HEK293 (cell line): ENCODE results near the gene HOXD3.

Experiments used
- CTCF ChIA-PET: fragments of 350-600 bp; formaldehyde crosslinking; extraction: SDS; loops from one replicate; lab custom pipeline; 2021; ENCODE audit warnings: antibody characterized with exemption; lab: Yijun Ruan, JAX
- POLR2A ChIA-PET: fragments of 300-600 bp; formaldehyde crosslinking; extraction: SDS; loops from one replicate; lab custom pipeline; 2020; ENCODE audit warnings: antibody characterized with exemption, inconsistent platforms; lab: Yijun Ruan, JAX
- H3K27ac ChIP-seq: fragments of 200-500 bp; sonication (Bioruptor generic); 2 replicates; pipeline ENCODE4 v1.5.1; 2014; ENCODE audit warnings: low read depth, low read length, control low read depth, inconsistent platforms; ENCODE audit errors: extremely low read depth
- H3K36me3 ChIP-seq, 2 experiments: fragments of 200-500 bp in 1 of 2; sonication (Bioruptor generic) in 1 of 2; 1 replicate in 1 of 2; 2 replicates in 1 of 2; pipeline ENCODE4 v1.5.1; 2014 to 2017; ENCODE audit warnings: inconsistent platforms in 2 of 2, low read length in 2 of 2; ENCODE audit not compliant: control insufficient read depth in 2 of 2, insufficient read depth in 1 of 2
- H3K4me1 ChIP-seq: fragments of 200-500 bp; sonication (Bioruptor generic); 2 replicates; pipeline ENCODE4 v1.5.1; 2014; ENCODE audit warnings: mild to moderate bottlenecking, low read length, inconsistent platforms; ENCODE audit not compliant: control insufficient read depth, insufficient read depth
- H3K4me3 ChIP-seq: 2 replicates; pipeline ENCODE4 v1.5.1; 2011; ENCODE audit warnings: low read depth, mild to moderate bottlenecking, control low read depth, low read length, moderate library complexity
- H3K9me3 ChIP-seq: fragments of 200-500 bp; sonication (Bioruptor generic); 2 replicates; pipeline ENCODE4 v1.5.1; 2014; ENCODE audit warnings: low read depth, low read length, inconsistent platforms; ENCODE audit not compliant: control insufficient read depth, insufficient read depth
- FEZF1 ChIP-seq: fragments of 450-650 bp; formaldehyde crosslinking; IDR thresholded peaks from 2 replicates; pipeline ENCODE4 v1.5.1; 2016; ENCODE audit warnings: missing biosample characterization, missing genetic modification characterization
- GLIS1 ChIP-seq: fragments of 450-650 bp; formaldehyde crosslinking; IDR thresholded peaks from 2 replicates; pipeline ENCODE4 v1.5.1; 2016; ENCODE audit warnings: missing biosample characterization, missing genetic modification characterization
- KLF16 ChIP-seq: fragments of 450-650 bp; formaldehyde crosslinking; IDR thresholded peaks from 2 replicates; pipeline ENCODE4 v1.5.1; 2017; ENCODE audit warnings: missing biosample characterization, missing genetic modification characterization
- MYNN ChIP-seq: fragments of 450-650 bp; formaldehyde crosslinking; IDR thresholded peaks from 2 replicates; pipeline ENCODE4 v1.5.1; 2016; ENCODE audit warnings: missing biosample characterization, missing genetic modification characterization, borderline replicate concordance
- OSR2 ChIP-seq: fragments of 450-650 bp; formaldehyde crosslinking; IDR thresholded peaks from 2 replicates; pipeline ENCODE4 v1.5.1; 2016; ENCODE audit warnings: missing biosample characterization, missing genetic modification characterization
- PATZ1 ChIP-seq: fragments of 450-650 bp; formaldehyde crosslinking; IDR thresholded peaks from 2 replicates; pipeline ENCODE4 v1.5.1; 2016; ENCODE audit warnings: missing biosample characterization, missing genetic modification characterization
- PRDM4 ChIP-seq: fragments of 450-650 bp; formaldehyde crosslinking; IDR thresholded peaks from 2 replicates; pipeline ENCODE4 v1.5.1; 2017; ENCODE audit warnings: missing biosample characterization, missing genetic modification characterization
- SETDB1 ChIP-seq: IDR thresholded peaks from one replicate; pipeline ENCODE4 v1.6.1; 2017; ENCODE audit warnings: mild to moderate bottlenecking, low read length, moderate library complexity, mixed read lengths; ENCODE audit not compliant: insufficient read length
- SP2 ChIP-seq: fragments of 450-650 bp; formaldehyde crosslinking; IDR thresholded peaks from 2 replicates; pipeline ENCODE4 v1.5.1; 2016; ENCODE audit warnings: missing biosample characterization, missing genetic modification characterization
- YY1 ChIP-seq: fragments of 450-650 bp; formaldehyde crosslinking; IDR thresholded peaks from 2 replicates; pipeline ENCODE4 v1.5.1; 2018; ENCODE audit warnings: missing biosample characterization, missing genetic modification characterization
- ZBTB17 ChIP-seq: fragments of 450-650 bp; formaldehyde crosslinking; IDR thresholded peaks from 2 replicates; pipeline ENCODE4 v1.5.1; 2016; ENCODE audit warnings: missing biosample characterization, missing genetic modification characterization
- ZBTB20 ChIP-seq: fragments of 450-650 bp; formaldehyde crosslinking; IDR thresholded peaks from 2 replicates; pipeline ENCODE4 v1.5.1; 2016; ENCODE audit warnings: missing biosample characterization, missing genetic modification characterization
- ZBTB6 ChIP-seq: fragments of 450-650 bp; formaldehyde crosslinking; IDR thresholded peaks from 2 replicates; pipeline ENCODE4 v1.5.1; 2017; ENCODE audit warnings: missing biosample characterization, missing genetic modification characterization
- ZNF112 ChIP-seq: fragments of 450-650 bp; formaldehyde crosslinking; IDR thresholded peaks from 2 replicates; pipeline ENCODE4 v1.5.0; 2017; ENCODE audit warnings: missing biosample characterization, missing genetic modification characterization
- ZNF23 ChIP-seq: fragments of 450-650 bp; formaldehyde crosslinking; IDR thresholded peaks from 2 replicates; pipeline ENCODE4 v1.5.1; 2016; ENCODE audit warnings: missing biosample characterization, missing genetic modification characterization, borderline replicate concordance
- ZNF335 ChIP-seq: fragments of 450-650 bp; formaldehyde crosslinking; conservative IDR thresholded peaks from 2 replicates; pipeline ENCODE4 v1.5.1; 2016; ENCODE audit warnings: missing biosample characterization, missing genetic modification characterization
- ZNF341 ChIP-seq: fragments of 450-650 bp; formaldehyde crosslinking; IDR thresholded peaks from 2 replicates; pipeline ENCODE4; 2016; ENCODE audit warnings: low read depth, missing biosample characterization, missing genetic modification characterization
- ZNF423 ChIP-seq: fragments of 450-650 bp; formaldehyde crosslinking; IDR thresholded peaks from 2 replicates; pipeline ENCODE4 v1.5.1; 2016; ENCODE audit warnings: missing biosample characterization, missing genetic modification characterization
- ZNF501 ChIP-seq: fragments of 450-650 bp; formaldehyde crosslinking; IDR thresholded peaks from 2 replicates; pipeline ENCODE4 v1.5.1; 2016; ENCODE audit warnings: missing biosample characterization, missing genetic modification characterization
- ZNF513 ChIP-seq: fragments of 450-650 bp; IDR thresholded peaks from 2 replicates; pipeline ENCODE4 v1.5.1; 2018; ENCODE audit warnings: missing biosample characterization, missing genetic modification characterization
- ZNF561 ChIP-seq: fragments of 450-650 bp; IDR thresholded peaks from 2 replicates; pipeline ENCODE4 v1.5.1; 2018; ENCODE audit warnings: missing biosample characterization, missing genetic modification characterization, borderline replicate concordance
- ZNF585B ChIP-seq: fragments of 450-650 bp; formaldehyde crosslinking; IDR thresholded peaks from 2 replicates; pipeline ENCODE4 v1.5.1; 2016; ENCODE audit warnings: missing biosample characterization, missing genetic modification characterization
- ZNF639 ChIP-seq: fragments of 450-650 bp; formaldehyde crosslinking; IDR thresholded peaks from 2 replicates; pipeline ENCODE4 v1.5.1; 2016; ENCODE audit warnings: missing biosample characterization, missing genetic modification characterization
- ZNF645 ChIP-seq: fragments of 450-650 bp; formaldehyde crosslinking; IDR thresholded peaks from 2 replicates; pipeline ENCODE4; 2016; ENCODE audit warnings: missing biosample characterization, missing genetic modification characterization
- ZSCAN30 ChIP-seq: fragments of 450-650 bp; IDR thresholded peaks from 2 replicates; pipeline ENCODE4 v1.5.1; 2018; ENCODE audit warnings: missing biosample characterization, mild to moderate bottlenecking, missing genetic modification characterization, moderate library complexity

Gene HOXD3

GRCh38 chr2:176145085-176145969 is 11.8 kb upstream of the HOXD3 start (continued):
- TF ChIP-seq ZBTB17 (tag by site-specific recombination) (no peak), ZNF423 (tag by site-specific recombination) (no peak), YY1 (tag by site-specific recombination) (no peak), SETDB1 (no peak), ZNF585B (no peak), ZBTB6 (no peak), ZNF501 (tag by site-specific recombination) (no peak), ZNF335 (tag by site-specific recombination) (no peak), ZNF23 (tag by site-specific recombination) (no peak), ZNF645 (no peak), ZNF639 (tag by site-specific recombination) (no peak), PATZ1 (no peak), ZNF513 (tag by site-specific recombination) (no peak), GLIS1 (tag by site-specific recombination) (no peak), OSR2 (tag by site-specific recombination) (no peak)

GRCh38 chr2:176146101-176146500 is 11.0 kb upstream of the HOXD3 start:
- H3K9me3 ChIP-seq, result no peaks in the 10 kb centered on the region
- POLR2A ChIA-PET, result no interaction called here
- H3K4me3 ChIP-seq, result no peak overlapping the region
- CTCF ChIA-PET, result interaction anchor here (0.6 to 1.4 kb wide), 3 partner anchors 19 to 670 kb away, joined by 3 to 4 read pairs (median 3); no protein-coding TSS in a partner anchor
- H3K4me1 ChIP-seq, result peaks cover 15% of the 10 kb centered on the region
- H3K27ac ChIP-seq, result peak overlapping the region; percentile 37; the same call in 1 of the 2 replicates
- H3K36me3 ChIP-seq, result peaks cover 0 to 17% of the 10 kb centered on the region in 2 experiments; a peak in 1 of 3 replicates
- 0 out of 2 replicates have a peak, but pooled peaks have one; percentile 9 for TF ChIP-seq SP2 (tag by site-specific recombination)
- TF ChIP-seq ZNF561 (tag by site-specific recombination), result 0 out of 2 replicates have a peak, but pooled peaks have one; percentile 42
- TF ChIP-seq MYNN, result no peak
- TF ChIP-seq ZBTB17 (tag by site-specific recombination), result 0 out of 2 replicates have a peak, but pooled peaks have one; percentile 12
- TF ChIP-seq ZBTB20 (tag by site-specific recombination), result 0 out of 2 replicates have a peak, but pooled peaks have one; percentile 22
- TF ChIP-seq ZNF341 (tag by site-specific recombination), result peak; percentile 46
- peak; percentile 74 for TF ChIP-seq FEZF1
- peak; percentile 53; the same call in 1 of the 2 replicates for TF ChIP-seq ZSCAN30 (tag by site-specific recombination)
- peak; percentile 99 for TF ChIP-seq ZBTB6
- no peak for TF ChIP-seq ZNF112 (tag by site-specific recombination)
- TF ChIP-seq PRDM4 (tag by site-specific recombination), result 0 out of 2 replicates have a peak, but pooled peaks have one; percentile 46
- 0 out of 2 replicates have a peak, but pooled peaks have one; percentile 25 for TF ChIP-seq KLF16 (tag by site-specific recombination)
